Ectodermal cell (in vitro differentiated cells): ENCODE measurements around the gene MCM3. TPM values are rescaled to one million over a fixed set of nuclear protein-coding genes. Genes with fewer than 3 reads are reported as not detected.

ENCODE experiments used
- H3K27ac ChIP-seq: 2 replicates; pipeline ENCODE4 v1.7.0; 2013; ENCODE audit warnings: mild to moderate bottlenecking, low read depth, low read length; ENCODE audit not compliant: insufficient read depth, poor library complexity, severe bottlenecking
- H3K27me3 ChIP-seq: 2 replicates; pipeline ENCODE4 v1.7.0; 2013; ENCODE audit warnings: mild to moderate bottlenecking, low read length; ENCODE audit not compliant: insufficient read depth, control insufficient read depth, poor library complexity, severe bottlenecking
- H3K36me3 ChIP-seq: one replicate; pipeline ENCODE4 v1.7.0; 2013; ENCODE audit warnings: low read length; ENCODE audit not compliant: control insufficient read depth, insufficient read depth
- H3K4me1 ChIP-seq: one replicate; pipeline ENCODE4 v1.7.0; 2013; ENCODE audit warnings: low read length; ENCODE audit not compliant: control insufficient read depth, insufficient read depth
- H3K4me3 ChIP-seq: 2 replicates; pipeline ENCODE4 v1.7.0; 2013; ENCODE audit warnings: low read depth, low read length, control low read depth; ENCODE audit not compliant: insufficient read depth
- H3K9me3 ChIP-seq: 2 replicates; pipeline ENCODE4 v1.7.0; 2013; ENCODE audit warnings: mild to moderate bottlenecking, low read length, moderate library complexity; ENCODE audit not compliant: control insufficient read depth
- WGBS, 2 experiments: methylation state at CpG; one replicate each; pipeline ENCODE4 v1.1.7; 2013; ENCODE audit warnings: missing lambda C conversion rate in 2 of 2; 5-methylcytosine and 5-hydroxymethylcytosine counted together
- polyA plus RNA-seq, 4 experiments: library from polyadenylated mRNA; stranded (reverse); fragments of 50-300 nt; gene quantifications; one replicate each; pipeline ENCODE4 v1.2.3, GENCODE V29; 2013

MCM3 gene
- polyA plus RNA-seq (2013, experiment 1 of 4) = 249 TPM
- polyA plus RNA-seq (2013, experiment 2 of 4) = 251 TPM
- polyA plus RNA-seq (2013, experiment 3 of 4) = 160 TPM
- 159 TPM for polyA plus RNA-seq (2013, experiment 4 of 4)

GRCh38 chr6:52284460-52285176 lies at the start of gene MCM3:
Gene MCM3 (minus strand): TSS chr6:52284742. CDS start chr6:52284674, 68 bp downstream.
- Histone ChIP-seq H3K9me3 (no peaks in the 10 kb centered on the region), H3K4me3 (peak within 1 kb of the TSS; percentile 84), H3K27ac (peak within 1 kb of the TSS; percentile 93), H3K4me1 (peaks cover 11% of the 10 kb centered on the region), H3K27me3 (no peaks in the 10 kb centered on the region), H3K36me3 (peaks cover 31% of the 10 kb centered on the region)
- WGBS, 2 experiments = 0% methylated on average over 49 to 52 of the region's 53 CpGs

DNA sequence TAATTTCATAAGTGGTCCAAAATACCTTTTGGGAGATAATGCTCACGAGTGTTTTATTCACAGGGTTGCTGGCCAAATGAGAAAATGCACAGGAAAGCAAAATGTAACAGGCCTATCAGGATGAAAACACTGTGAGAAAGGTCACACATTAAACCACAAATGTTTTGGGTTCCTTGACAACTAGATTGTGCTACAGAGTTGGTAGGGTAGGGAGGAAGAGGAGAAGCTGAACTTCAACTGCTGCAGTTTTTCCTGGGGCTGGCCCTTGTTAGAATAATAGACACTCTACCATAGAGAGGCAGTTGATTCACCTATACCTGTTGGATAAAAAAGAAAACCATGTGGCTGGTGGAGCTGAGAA lies 49.3 kb upstream of the MCM3 start:
- no peaks in the 10 kb centered on the region for H3K36me3 ChIP-seq
- no peaks in the 10 kb centered on the region for H3K9me3 ChIP-seq
- no peak overlapping the region for H3K4me3 ChIP-seq
- no peak overlapping the region for H3K27ac ChIP-seq
- no peaks in the 10 kb centered on the region for H3K27me3 ChIP-seq
- 84 to 92% methylated on average over 1 of the region's 1 CpG for WGBS, 2 experiments
- H3K4me1 ChIP-seq = no peaks in the 10 kb centered on the region

- no peaks in the 10 kb centered on the region for H3K9me3 ChIP-seq
- H3K36me3 ChIP-seq = no peaks in the 10 kb centered on the region
- no peaks in the 10 kb centered on the region for H3K27me3 ChIP-seq
- 88 to 89% methylated on average over 4 of the region's 4 CpGs for WGBS, 2 experiments
- H3K4me3 ChIP-seq = no peak overlapping the region
- H3K4me1 ChIP-seq = peaks cover 2% of the 10 kb centered on the region
- no peak overlapping the region for H3K27ac ChIP-seq
Observed at GRCh38 chr6:52331793-52332457, 47.4 kb upstream of the MCM3 start.

- no peak overlapping the region for H3K4me3 ChIP-seq
- no peaks in the 10 kb centered on the region for H3K27me3 ChIP-seq
- no peaks in the 10 kb centered on the region for H3K9me3 ChIP-seq
- 89 to 96% methylated on average over 2 of the region's 2 CpGs for WGBS, 2 experiments
- H3K4me1 ChIP-seq = peaks cover 15% of the 10 kb centered on the region
- H3K27ac ChIP-seq = no peak overlapping the region
- no peaks in the 10 kb centered on the region for H3K36me3 ChIP-seq
Observed at GRCh38 chr6:52330470-52330869, 45.9 kb upstream of the MCM3 start.

- peaks cover 15% of the 10 kb centered on the region for H3K4me1 ChIP-seq
- H3K9me3 ChIP-seq = no peaks in the 10 kb centered on the region
- no peak overlapping the region for H3K4me3 ChIP-seq
- H3K27ac ChIP-seq = no peak overlapping the region
- 82 to 97% methylated on average over 1 to 2 of the region's 2 CpGs for WGBS, 2 experiments
- no peaks in the 10 kb centered on the region for H3K36me3 ChIP-seq
- H3K27me3 ChIP-seq = no peaks in the 10 kb centered on the region
Observed at GRCh38 chr6:52328729-52329128, 44.2 kb upstream of the MCM3 start.

- Histone ChIP-seq H3K27ac (no peak overlapping the region), H3K4me1 (peaks cover 15% of the 10 kb centered on the region), H3K4me3 (no peak overlapping the region), H3K9me3 (no peaks in the 10 kb centered on the region), H3K27me3 (no peaks in the 10 kb centered on the region), H3K36me3 (no peaks in the 10 kb centered on the region)
- WGBS, 2 experiments = 77 to 95% methylated on average over 2 of the region's 2 CpGs
Observed at GRCh38 chr6:52328303-52328662, 43.7 kb upstream of the MCM3 start.

DNA sequence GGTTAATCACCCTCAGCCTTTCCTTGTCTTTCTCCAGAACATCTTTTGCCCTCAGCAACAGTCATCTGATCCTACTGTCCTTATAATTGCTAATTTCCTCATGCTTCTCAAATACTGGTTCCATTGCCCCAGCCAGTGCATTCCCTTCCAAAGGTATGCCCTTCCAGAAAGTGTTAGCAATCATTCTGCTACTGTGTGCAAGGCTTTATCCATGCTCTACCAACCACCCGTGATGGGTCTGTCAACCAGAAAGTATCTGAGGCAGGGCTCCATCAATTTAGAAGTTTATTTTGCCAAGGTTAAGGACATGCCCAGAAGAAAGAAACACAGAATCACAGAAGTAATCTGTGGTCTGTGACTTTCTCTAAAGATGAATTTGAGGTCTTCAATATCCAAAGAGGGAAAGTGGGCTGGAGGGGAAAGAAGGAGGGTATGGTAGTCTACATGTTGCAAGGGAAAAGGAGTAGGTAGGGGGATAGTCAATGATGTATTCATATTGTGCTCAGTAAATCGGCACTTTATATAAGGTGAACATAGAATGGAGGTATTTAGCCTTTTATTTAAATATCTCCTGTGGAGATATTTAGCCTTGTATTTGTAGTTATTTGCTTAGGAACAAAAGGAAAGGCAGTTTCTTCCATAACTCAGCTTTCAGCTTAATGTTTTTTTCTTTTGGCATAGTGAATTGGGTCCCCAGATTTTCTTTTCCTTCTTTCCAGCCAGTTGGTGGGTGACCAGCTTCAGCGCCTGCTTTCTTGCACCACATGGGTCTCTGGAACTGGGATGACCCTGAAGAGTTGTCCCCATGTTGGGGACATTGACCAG lies 42.2 kb upstream of the MCM3 start:
- Histone ChIP-seq H3K4me3 (no peak overlapping the region), H3K9me3 (no peaks in the 10 kb centered on the region), H3K4me1 (peaks cover 15% of the 10 kb centered on the region), H3K27me3 (no peaks in the 10 kb centered on the region), H3K36me3 (no peaks in the 10 kb centered on the region), H3K27ac (peak overlapping the region; percentile 82)
- 87 to 91% methylated on average over 3 of the region's 3 CpGs for WGBS, 2 experiments

GRCh38 chr6:52325695-52326471 lies 41.3 kb upstream of the MCM3 start:
- Histone ChIP-seq H3K36me3 (no peaks in the 10 kb centered on the region), H3K4me1 (peaks cover 15% of the 10 kb centered on the region), H3K27ac (peak overlapping the region; percentile 82), H3K27me3 (no peaks in the 10 kb centered on the region), H3K4me3 (no peak overlapping the region), H3K9me3 (no peaks in the 10 kb centered on the region)
- 26% methylated on average over 14 of the region's 14 CpGs for WGBS, 2 experiments

DNA sequence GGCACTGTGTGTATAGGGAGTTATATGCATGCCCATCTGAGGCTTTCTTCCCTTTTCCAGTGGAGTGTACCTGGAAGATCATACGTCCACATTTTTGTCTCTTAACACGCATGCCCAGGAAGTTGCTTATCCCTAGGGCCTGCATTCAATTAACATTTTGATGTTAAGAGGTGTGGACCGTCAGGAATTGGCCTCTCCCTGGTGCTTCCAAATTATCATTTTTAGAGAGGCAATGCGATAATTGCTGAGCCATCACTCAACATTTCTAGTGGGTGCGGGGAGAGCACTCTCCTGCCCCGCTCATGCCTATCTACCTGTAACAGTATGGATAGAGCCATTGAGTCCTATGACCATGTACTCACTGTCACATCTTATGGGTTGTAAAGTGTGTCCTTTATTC lies 39.6 kb upstream of the MCM3 start:
- peaks cover 15% of the 10 kb centered on the region for H3K4me1 ChIP-seq
- no peaks in the 10 kb centered on the region for H3K27me3 ChIP-seq
- no peaks in the 10 kb centered on the region for H3K36me3 ChIP-seq
- H3K27ac ChIP-seq = no peak overlapping the region
- H3K9me3 ChIP-seq = no peaks in the 10 kb centered on the region
- 95 to 96% methylated on average over 6 of the region's 6 CpGs for WGBS, 2 experiments
- no peak overlapping the region for H3K4me3 ChIP-seq
